Osteoblast (primary cell): ENCODE results near the gene GNPTAB. TPM values are rescaled to one million over a fixed set of nuclear protein-coding genes. Genes with fewer than 3 reads are reported as not detected.

Experiments used
- DNase-seq: peaks from one replicate; pipeline ENCODE4 v3.0.0; 2011; ENCODE audit warnings: low spot score, mixed read lengths; ENCODE audit not compliant: insufficient read length; ENCODE audit errors: missing footprints
- H2AFZ ChIP-seq: 2 replicates; pipeline ENCODE4 v1.6.0; 2011; ENCODE audit warnings: mild to moderate bottlenecking, low read length
- H3K27ac ChIP-seq: 2 replicates; pipeline ENCODE4 v1.5.1; 2011; ENCODE audit warnings: mild to moderate bottlenecking, low read depth, low read length, moderate library complexity
- H3K27me3 ChIP-seq: 2 replicates; pipeline ENCODE4 v1.6.0; 2012; ENCODE audit warnings: mild to moderate bottlenecking, control low read depth, inconsistent platforms, low read length, moderate library complexity; ENCODE audit not compliant: insufficient read depth
- H3K36me3 ChIP-seq: 2 replicates; pipeline ENCODE4 v1.5.1; 2011; ENCODE audit warnings: mild to moderate bottlenecking, low read length, control low read depth, moderate library complexity; ENCODE audit not compliant: insufficient read depth
- H3K4me1 ChIP-seq: 2 replicates; pipeline ENCODE4 v1.5.1; 2011; ENCODE audit warnings: mild to moderate bottlenecking, low read length, control low read depth, moderate library complexity; ENCODE audit not compliant: insufficient read depth
- H3K4me2 ChIP-seq: 2 replicates; pipeline ENCODE4 v1.6.0; 2011; ENCODE audit warnings: mild to moderate bottlenecking, low read length; ENCODE audit not compliant: insufficient read depth
- H3K4me3 ChIP-seq: fragments of 200-600 bp; sonication (generic); 3 replicates; pipeline ENCODE4 v1.5.1; 2012; ENCODE audit warnings: mild to moderate bottlenecking, low read length, inconsistent platforms; ENCODE audit not compliant: insufficient read depth
- H3K79me2 ChIP-seq: 2 replicates; pipeline ENCODE4 v1.6.0; 2012; ENCODE audit warnings: mild to moderate bottlenecking, low read length, control low read depth, inconsistent platforms; ENCODE audit not compliant: insufficient read depth
- H3K9me3 ChIP-seq: 2 replicates; pipeline ENCODE4 v1.5.1; 2011; ENCODE audit warnings: low read depth, low read length, control low read depth
- H4K20me1 ChIP-seq: 2 replicates; pipeline ENCODE4 v1.6.0; 2012; ENCODE audit warnings: mild to moderate bottlenecking, low read length, control low read depth; ENCODE audit not compliant: insufficient read depth
- total RNA-seq: library from RNA; depleted of rRNA; stranded (reverse); fragments of >200 nt; gene quantifications from 2 replicates; pipeline ENCODE4 v1.2.3, GENCODE V29; 2012
- TF ChIP-seq, protein P1 (sequence below): IDR thresholded peaks from 2 replicates; pipeline ENCODE4 v1.5.1; 2011; ENCODE audit warnings: mild to moderate bottlenecking, low read depth, low read length, moderate library complexity; ENCODE audit errors: extremely low read depth

The GNPTAB gene
- total RNA-seq, 1 donor: 93.0 TPM

DNA sequence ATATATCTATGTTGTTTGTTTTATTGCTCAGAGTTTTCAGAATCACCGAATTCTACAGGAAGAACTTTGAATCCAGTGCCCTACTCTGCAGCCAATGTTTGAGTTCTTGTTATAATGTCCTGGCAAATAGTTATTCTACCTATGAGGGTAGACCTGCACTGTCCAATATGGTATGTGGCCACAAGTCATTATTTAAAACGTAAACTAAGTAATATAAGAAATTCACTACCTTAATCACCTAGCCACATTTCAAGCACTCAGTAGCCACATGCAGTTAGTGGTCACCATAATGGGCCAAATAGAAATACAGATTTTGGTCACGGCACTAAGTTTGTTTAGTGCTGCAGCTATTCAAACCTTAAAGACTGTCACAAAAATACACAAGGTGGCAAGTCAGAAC is 26.4 kb downstream of the GNPTAB start:
- Histone ChIP-seq H4K20me1 (no peaks in the 10 kb centered on the region), H3K27me3 (no peaks in the 10 kb centered on the region), H3K9me3 (no peaks in the 10 kb centered on the region), H2AFZ (no peak overlapping the region), H3K4me2 (peak overlapping the region; percentile 49), H3K79me2 (peaks cover 46% of the 10 kb centered on the region), H3K27ac (no peak overlapping the region), H3K4me1 (peaks cover 3% of the 10 kb centered on the region), H3K4me3 (no peak overlapping the region), H3K36me3 (no peaks in the 10 kb centered on the region)
- TF ChIP-seq, protein P1, sequence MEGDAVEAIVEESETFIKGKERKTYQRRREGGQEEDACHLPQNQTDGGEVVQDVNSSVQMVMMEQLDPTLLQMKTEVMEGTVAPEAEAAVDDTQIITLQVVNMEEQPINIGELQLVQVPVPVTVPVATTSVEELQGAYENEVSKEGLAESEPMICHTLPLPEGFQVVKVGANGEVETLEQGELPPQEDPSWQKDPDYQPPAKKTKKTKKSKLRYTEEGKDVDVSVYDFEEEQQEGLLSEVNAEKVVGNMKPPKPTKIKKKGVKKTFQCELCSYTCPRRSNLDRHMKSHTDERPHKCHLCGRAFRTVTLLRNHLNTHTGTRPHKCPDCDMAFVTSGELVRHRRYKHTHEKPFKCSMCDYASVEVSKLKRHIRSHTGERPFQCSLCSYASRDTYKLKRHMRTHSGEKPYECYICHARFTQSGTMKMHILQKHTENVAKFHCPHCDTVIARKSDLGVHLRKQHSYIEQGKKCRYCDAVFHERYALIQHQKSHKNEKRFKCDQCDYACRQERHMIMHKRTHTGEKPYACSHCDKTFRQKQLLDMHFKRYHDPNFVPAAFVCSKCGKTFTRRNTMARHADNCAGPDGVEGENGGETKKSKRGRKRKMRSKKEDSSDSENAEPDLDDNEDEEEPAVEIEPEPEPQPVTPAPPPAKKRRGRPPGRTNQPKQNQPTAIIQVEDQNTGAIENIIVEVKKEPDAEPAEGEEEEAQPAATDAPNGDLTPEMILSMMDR: no peak
- DNase-seq: no peak

DNA sequence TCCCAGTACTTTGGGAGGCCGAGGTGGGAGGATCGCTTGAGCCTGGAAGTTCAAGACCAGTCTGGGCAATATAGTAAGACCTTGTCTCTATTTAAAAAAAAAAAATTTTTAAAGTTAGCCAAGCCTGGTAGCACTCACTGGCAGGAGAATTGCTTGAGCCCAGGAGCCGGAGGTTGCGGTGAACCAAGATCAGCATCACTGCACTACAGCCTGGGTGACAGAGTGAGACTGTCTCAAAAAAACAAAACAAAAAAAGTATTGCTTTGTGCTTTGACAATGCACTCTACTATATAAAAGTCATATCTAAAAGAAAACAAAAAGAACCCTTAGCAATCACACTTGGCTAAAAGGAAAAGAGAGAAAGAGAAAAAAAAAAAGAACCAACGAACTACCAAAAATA is 26.8 kb downstream of the GNPTAB start:
- no peaks in the 10 kb centered on the region for H4K20me1 ChIP-seq
- H3K9me3 ChIP-seq: no peaks in the 10 kb centered on the region
- peaks cover 3% of the 10 kb centered on the region for H3K4me1 ChIP-seq
- no peak overlapping the region for H3K4me3 ChIP-seq
- TF ChIP-seq, protein P1: no peak
- DNase-seq: no peak
- no peaks in the 10 kb centered on the region for H3K36me3 ChIP-seq
- peaks cover 42% of the 10 kb centered on the region for H3K79me2 ChIP-seq
- H3K4me2 ChIP-seq: peak overlapping the region; percentile 49
- H3K27ac ChIP-seq: no peak overlapping the region
- H2AFZ ChIP-seq: no peak overlapping the region
- no peaks in the 10 kb centered on the region for H3K27me3 ChIP-seq

DNA sequence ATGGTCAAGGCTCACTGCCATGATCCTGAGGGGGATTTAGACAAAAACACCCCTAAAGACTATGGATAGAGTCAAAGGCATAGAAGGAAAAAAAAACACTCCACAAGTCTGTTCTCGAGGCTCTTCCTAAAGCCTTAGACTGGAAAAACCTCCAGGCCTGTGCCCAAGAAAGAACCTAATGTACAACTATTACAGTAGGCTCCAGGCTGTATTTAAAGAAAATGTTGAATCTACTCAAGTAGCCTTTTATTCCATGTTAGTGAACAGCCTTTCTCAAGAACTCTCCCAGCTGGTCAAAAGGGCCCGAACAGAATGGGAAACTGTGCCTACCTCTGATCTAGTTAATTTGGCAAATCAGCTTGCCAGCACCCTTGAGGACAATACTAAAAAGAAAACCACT is 28.3 kb downstream of the GNPTAB start:
- Histone ChIP-seq H3K27me3 (no peaks in the 10 kb centered on the region), H3K9me3 (no peaks in the 10 kb centered on the region), H2AFZ (no peak overlapping the region), H3K79me2 (peaks cover 40% of the 10 kb centered on the region), H3K4me3 (no peak overlapping the region), H3K4me1 (peaks cover 3% of the 10 kb centered on the region), H3K4me2 (no peak overlapping the region), H3K27ac (no peak overlapping the region), H4K20me1 (no peaks in the 10 kb centered on the region), H3K36me3 (no peaks in the 10 kb centered on the region)
- DNase-seq: no peak
- TF ChIP-seq, protein P1: no peak

DNA sequence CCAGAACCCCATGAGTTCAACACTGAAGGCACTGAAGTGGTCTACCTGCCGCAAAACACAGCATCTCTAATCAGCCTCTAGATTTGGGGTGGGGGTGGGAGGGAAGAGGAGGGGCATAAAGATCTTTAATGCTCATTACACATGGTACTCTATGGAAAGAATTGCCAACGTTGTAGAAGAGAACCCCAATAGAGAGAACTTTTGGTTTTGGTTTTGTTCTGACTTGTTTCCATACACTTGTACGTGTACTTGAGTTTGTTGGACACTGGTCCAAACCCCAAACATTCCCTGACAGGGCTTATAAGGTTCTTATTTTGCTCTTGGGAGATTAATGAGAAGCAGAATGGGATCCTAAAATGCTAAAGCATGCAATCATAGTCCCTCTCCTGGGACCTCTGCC is 31.0 kb downstream of the GNPTAB start:
- TF ChIP-seq, protein P1: no peak
- no peak overlapping the region for H3K4me3 ChIP-seq
- H3K36me3 ChIP-seq: no peaks in the 10 kb centered on the region
- H3K27ac ChIP-seq: no peak overlapping the region
- peaks cover 28% of the 10 kb centered on the region for H3K79me2 ChIP-seq
- no peaks in the 10 kb centered on the region for H4K20me1 ChIP-seq
- H2AFZ ChIP-seq: no peak overlapping the region
- DNase-seq: no peak
- H3K4me1 ChIP-seq: peaks cover 3% of the 10 kb centered on the region
- no peak overlapping the region for H3K4me2 ChIP-seq
- no peaks in the 10 kb centered on the region for H3K9me3 ChIP-seq
- H3K27me3 ChIP-seq: no peaks in the 10 kb centered on the region
